ENCODE measurements around the gene PLEKHH2. TPM values are rescaled to one million over a fixed set of nuclear protein-coding genes. Genes with fewer than 3 reads are reported as not detected.

Gene PLEKHH2
- total and polyA plus RNA-seq, 4 donors: 2.9 to 38.0 (median 27.2) TPM

- H3K9me3 ChIP-seq (ENCODE audit: control insufficient read depth, low read length): no peaks in the 10 kb centered on the region
- intact Hi-C loops (cut with DNase I): no loop called here
- WGBS, 2 donors: 70 to 77% methylated on average over 1 of the region's 1 CpG
Observed at GRCh38 chr2:43776324-43776723, 139.3 kb downstream of the PLEKHH2 start.

GRCh38 chr2:43777306-43777926 is 140.4 kb downstream of the PLEKHH2 start:
- DNase-seq: no peak
- Histone ChIP-seq H3K36me3 (ENCODE audit: control insufficient read depth in 1 of 2, insufficient read depth in 2 of 2, low read length in 1 of 2) (peaks cover 0 to 2% of the 10 kb centered on the region in 2 donors), H3K9me3 (ENCODE audit: control insufficient read depth, low read length) (no peaks in the 10 kb centered on the region), H3K27ac (ENCODE audit: low read depth in 1 of 2, low read length in 2 of 2) (no peak overlapping the region), H3K4me1 (ENCODE audit: control insufficient read depth in 1 of 2, insufficient read depth in 2 of 2, low read length in 2 of 2) (no peaks in the 10 kb centered on the region), H3K27me3 (ENCODE audit: control insufficient read depth in 1 of 2, insufficient read depth in 2 of 2, low read length in 1 of 2) (no peaks in the 10 kb centered on the region), H3K4me3 (ENCODE audit: low read length in 2 of 2) (no peak overlapping the region)
- 91% methylated on average over 8 of the region's 8 CpGs for WGBS, 2 donors
- no peak for ATAC-seq (ENCODE audit: low FRiP score)
- intact Hi-C loops (cut with DNase I): no loop called here

More at GRCh38 chr2:43776324-43776723, 139.3 kb downstream of the PLEKHH2 start:
- no peak for DNase-seq
- no peaks in the 10 kb centered on the region for H3K4me1 ChIP-seq (ENCODE audit: control insufficient read depth in 1 of 2, insufficient read depth in 2 of 2, low read length in 2 of 2)
- no peak overlapping the region for H3K4me3 ChIP-seq (ENCODE audit: low read length in 2 of 2)
- no peaks in the 10 kb centered on the region for H3K27me3 ChIP-seq (ENCODE audit: control insufficient read depth in 1 of 2, insufficient read depth in 2 of 2, low read length in 1 of 2)
- peaks cover 0 to 2% of the 10 kb centered on the region in 2 donors for H3K36me3 ChIP-seq (ENCODE audit: control insufficient read depth in 1 of 2, insufficient read depth in 2 of 2, low read length in 1 of 2)
- ATAC-seq (ENCODE audit: low FRiP score): no peak
- H3K27ac ChIP-seq (ENCODE audit: low read depth in 1 of 2, low read length in 2 of 2): no peak overlapping the region

GRCh38 chr2:43778233-43778632 is 141.2 kb downstream of the PLEKHH2 start:
- DNase-seq (no peak), ATAC-seq (ENCODE audit: low FRiP score) (no peak)
- peaks cover 0 to 2% of the 10 kb centered on the region in 2 donors for H3K36me3 ChIP-seq (ENCODE audit: control insufficient read depth in 1 of 2, insufficient read depth in 2 of 2, low read length in 1 of 2)
- no peaks in the 10 kb centered on the region for H3K4me1 ChIP-seq (ENCODE audit: control insufficient read depth in 1 of 2, insufficient read depth in 2 of 2, low read length in 2 of 2)
- H3K27me3 ChIP-seq (ENCODE audit: control insufficient read depth in 1 of 2, insufficient read depth in 2 of 2, low read length in 1 of 2): no peaks in the 10 kb centered on the region
- WGBS, 2 donors: 95% methylated on average over 8 of the region's 8 CpGs
- intact Hi-C loops (cut with DNase I): no loop called here
- H3K9me3 ChIP-seq (ENCODE audit: control insufficient read depth, low read length): no peaks in the 10 kb centered on the region
- H3K4me3 ChIP-seq (ENCODE audit: low read length in 2 of 2): no peak overlapping the region
- H3K27ac ChIP-seq (ENCODE audit: low read depth in 1 of 2, low read length in 2 of 2): no peak overlapping the region

- Histone ChIP-seq H3K4me3 (ENCODE audit: low read length in 2 of 2) (no peak overlapping the region), H3K27me3 (ENCODE audit: control insufficient read depth in 1 of 2, insufficient read depth in 2 of 2, low read length in 1 of 2) (no peaks in the 10 kb centered on the region), H3K27ac (ENCODE audit: low read depth in 1 of 2, low read length in 2 of 2) (no peak overlapping the region), H3K9me3 (ENCODE audit: control insufficient read depth, low read length) (no peaks in the 10 kb centered on the region), H3K4me1 (ENCODE audit: control insufficient read depth in 1 of 2, insufficient read depth in 2 of 2, low read length in 2 of 2) (peaks cover 0 to 3% of the 10 kb centered on the region in 2 donors), H3K36me3 (ENCODE audit: control insufficient read depth in 1 of 2, insufficient read depth in 2 of 2, low read length in 1 of 2) (peaks cover 1 to 3% of the 10 kb centered on the region in 2 donors)
- no peak for ATAC-seq (ENCODE audit: low FRiP score)
- no peak for DNase-seq
- intact Hi-C loops (cut with DNase I): no loop called here
Observed at GRCh38 chr2:43787895-43788294, 150.8 kb downstream of the PLEKHH2 start.

- no peaks in the 10 kb centered on the region for H3K9me3 ChIP-seq (ENCODE audit: control insufficient read depth, low read length)
- H3K27ac ChIP-seq (ENCODE audit: low read depth in 1 of 2, low read length in 2 of 2): no peak overlapping the region
- H3K4me3 ChIP-seq (ENCODE audit: low read length in 2 of 2): no peak overlapping the region
- DNase-seq: no peak
- peaks cover 1 to 3% of the 10 kb centered on the region in 2 donors for H3K36me3 ChIP-seq (ENCODE audit: control insufficient read depth in 1 of 2, insufficient read depth in 2 of 2, low read length in 1 of 2)
- intact Hi-C loops (cut with DNase I): no loop called here
- H3K27me3 ChIP-seq (ENCODE audit: control insufficient read depth in 1 of 2, insufficient read depth in 2 of 2, low read length in 1 of 2): no peaks in the 10 kb centered on the region
- peaks cover 0 to 3% of the 10 kb centered on the region in 2 donors for H3K4me1 ChIP-seq (ENCODE audit: control insufficient read depth in 1 of 2, insufficient read depth in 2 of 2, low read length in 2 of 2)
- no peak for ATAC-seq (ENCODE audit: low FRiP score)
- 98 to 100% methylated on average over 1 of the region's 1 CpG for WGBS, 2 donors
Observed at GRCh38 chr2:43788646-43789045, 151.6 kb downstream of the PLEKHH2 start.

GRCh38 chr2:43790147-43790546 is 153.1 kb downstream of the PLEKHH2 start:
- 7 to 11% methylated on average over 5 of the region's 5 CpGs for WGBS, 2 donors
- Histone ChIP-seq H3K9me3 (ENCODE audit: control insufficient read depth, low read length) (no peaks in the 10 kb centered on the region), H3K4me3 (ENCODE audit: low read length in 2 of 2) (no peak overlapping the region), H3K27ac (ENCODE audit: low read depth in 1 of 2, low read length in 2 of 2) (no peak overlapping the region), H3K4me1 (ENCODE audit: control insufficient read depth in 1 of 2, insufficient read depth in 2 of 2, low read length in 2 of 2) (peaks cover 0 to 3% of the 10 kb centered on the region in 2 donors), H3K27me3 (ENCODE audit: control insufficient read depth in 1 of 2, insufficient read depth in 2 of 2, low read length in 1 of 2) (no peaks in the 10 kb centered on the region), H3K36me3 (ENCODE audit: control insufficient read depth in 1 of 2, insufficient read depth in 2 of 2, low read length in 1 of 2) (peaks cover 1 to 3% of the 10 kb centered on the region in 2 donors)
- DNase-seq (no peak), ATAC-seq (ENCODE audit: low FRiP score) (no peak)
- intact Hi-C loops (cut with DNase I): no loop called here

- no peak overlapping the region for H3K27ac ChIP-seq (ENCODE audit: low read depth in 1 of 2, low read length in 2 of 2)
- no peaks in the 10 kb centered on the region for H3K9me3 ChIP-seq (ENCODE audit: control insufficient read depth, low read length)
- intact Hi-C loops (cut with DNase I): no loop called here
- DNase-seq (no peak), ATAC-seq (ENCODE audit: low FRiP score) (no peak)
- H3K36me3 ChIP-seq (ENCODE audit: control insufficient read depth in 1 of 2, insufficient read depth in 2 of 2, low read length in 1 of 2): peaks cover 1 to 3% of the 10 kb centered on the region in 2 donors
- 94 to 100% methylated on average over 2 of the region's 2 CpGs for WGBS, 2 donors
- no peaks in the 10 kb centered on the region for H3K27me3 ChIP-seq (ENCODE audit: control insufficient read depth in 1 of 2, insufficient read depth in 2 of 2, low read length in 1 of 2)
- no peak overlapping the region for H3K4me3 ChIP-seq (ENCODE audit: low read length in 2 of 2)
- peaks cover 0 to 3% of the 10 kb centered on the region in 2 donors for H3K4me1 ChIP-seq (ENCODE audit: control insufficient read depth in 1 of 2, insufficient read depth in 2 of 2, low read length in 2 of 2)
Observed at GRCh38 chr2:43791035-43791765, 154.1 kb downstream of the PLEKHH2 start.

- intact Hi-C loops (cut with DNase I): no loop called here
- no peaks in the 10 kb centered on the region for H3K27me3 ChIP-seq (ENCODE audit: control insufficient read depth in 1 of 2, insufficient read depth in 2 of 2, low read length in 1 of 2)
- ATAC-seq (ENCODE audit: low FRiP score) (no peak), DNase-seq (no peak)
- H3K9me3 ChIP-seq (ENCODE audit: control insufficient read depth, low read length): no peaks in the 10 kb centered on the region
- no peak overlapping the region for H3K27ac ChIP-seq (ENCODE audit: low read depth in 1 of 2, low read length in 2 of 2)
- H3K4me3 ChIP-seq (ENCODE audit: low read length in 2 of 2): no peak overlapping the region
- no peaks in the 10 kb centered on the region for H3K36me3 ChIP-seq (ENCODE audit: control insufficient read depth in 1 of 2, insufficient read depth in 2 of 2, low read length in 1 of 2)
- peaks cover 0 to 3% of the 10 kb centered on the region in 2 donors for H3K4me1 ChIP-seq (ENCODE audit: control insufficient read depth in 1 of 2, insufficient read depth in 2 of 2, low read length in 2 of 2)
- 89 to 94% methylated on average over 3 of the region's 3 CpGs for WGBS, 2 donors
Observed at GRCh38 chr2:43792653-43793052, 155.6 kb downstream of the PLEKHH2 start.

GRCh38 chr2:43794956-43795355 is 157.9 kb downstream of the PLEKHH2 start:
- Histone ChIP-seq H3K27me3 (ENCODE audit: control insufficient read depth in 1 of 2, insufficient read depth in 2 of 2, low read length in 1 of 2) (no peaks in the 10 kb centered on the region), H3K4me1 (ENCODE audit: control insufficient read depth in 1 of 2, insufficient read depth in 2 of 2, low read length in 2 of 2) (no peaks in the 10 kb centered on the region), H3K36me3 (ENCODE audit: control insufficient read depth in 1 of 2, insufficient read depth in 2 of 2, low read length in 1 of 2) (no peaks in the 10 kb centered on the region), H3K27ac (ENCODE audit: low read depth in 1 of 2, low read length in 2 of 2) (no peak overlapping the region), H3K9me3 (ENCODE audit: control insufficient read depth, low read length) (no peaks in the 10 kb centered on the region), H3K4me3 (ENCODE audit: low read length in 2 of 2) (no peak overlapping the region)
- DNase-seq (no peak), ATAC-seq (ENCODE audit: low FRiP score) (no peak)
- intact Hi-C loops (cut with DNase I): no loop called here
- WGBS, 2 donors: 94 to 96% methylated on average over 9 of the region's 9 CpGs
